GM12872 (cell line): ENCODE results near the gene CR1L.

ENCODE experiments used
- CTCF ChIP-seq: IDR thresholded peaks from 3 replicates; pipeline ENCODE4 v1.5.1; 2011; ENCODE audit warnings: low read depth, mild to moderate bottlenecking, low read length, moderate library complexity; ENCODE audit not compliant: insufficient read depth

Gene CR1L

GRCh38 chr1:207750631-207751305 is 105.8 kb downstream of the CR1L start:
- no peak for TF ChIP-seq CTCF

- TF ChIP-seq CTCF = no peak
These were observed 107.0 kb downstream of the CR1L start, which contains the start of gene CD46 for GRCh38 chr1:207751790-207752455. TSS of gene CD46 (plus strand) at chr1:207752054. CDS start at chr1:207752213, 159 bp downstream.

GRCh38 chr1:207752456-207752998 is 107.6 kb downstream of the CR1L start:
- TF ChIP-seq CTCF = no peak

GRCh38 chr1:207753611-207754010 is 108.7 kb downstream of the CR1L start:
- TF ChIP-seq CTCF = no peak

GRCh38 chr1:207754011-207754410 is 109.1 kb downstream of the CR1L start:
- TF ChIP-seq CTCF = no peak

- TF ChIP-seq CTCF = no peak
These were observed 110.2 kb downstream of the CR1L start for GRCh38 chr1:207754974-207755700.

- no peak for TF ChIP-seq CTCF
These were observed 111.1 kb downstream of the CR1L start for GRCh38 chr1:207755846-207756693.
